Measurements from ENCODE around the gene BCL7C.

BCL7C gene

GRCh38 chr16:30931068-30931650 is 37.3 kb upstream of the BCL7C start:
- no peak overlapping the region for H3K4me3 ChIP-seq (ENCODE audit: low read depth, low read length)
- CTCF ChIA-PET = interaction anchor here (2.6 to 8.2 kb wide), 2 partner anchors 9 to 10 kb away, joined by 25 to 76 read pairs; no protein-coding TSS in a partner anchor
- POLR2A ChIA-PET = no interaction called here
- no peak for DNase-seq (ENCODE audit: low read depth, low spot score)
- TF ChIP-seq, protein P1, sequence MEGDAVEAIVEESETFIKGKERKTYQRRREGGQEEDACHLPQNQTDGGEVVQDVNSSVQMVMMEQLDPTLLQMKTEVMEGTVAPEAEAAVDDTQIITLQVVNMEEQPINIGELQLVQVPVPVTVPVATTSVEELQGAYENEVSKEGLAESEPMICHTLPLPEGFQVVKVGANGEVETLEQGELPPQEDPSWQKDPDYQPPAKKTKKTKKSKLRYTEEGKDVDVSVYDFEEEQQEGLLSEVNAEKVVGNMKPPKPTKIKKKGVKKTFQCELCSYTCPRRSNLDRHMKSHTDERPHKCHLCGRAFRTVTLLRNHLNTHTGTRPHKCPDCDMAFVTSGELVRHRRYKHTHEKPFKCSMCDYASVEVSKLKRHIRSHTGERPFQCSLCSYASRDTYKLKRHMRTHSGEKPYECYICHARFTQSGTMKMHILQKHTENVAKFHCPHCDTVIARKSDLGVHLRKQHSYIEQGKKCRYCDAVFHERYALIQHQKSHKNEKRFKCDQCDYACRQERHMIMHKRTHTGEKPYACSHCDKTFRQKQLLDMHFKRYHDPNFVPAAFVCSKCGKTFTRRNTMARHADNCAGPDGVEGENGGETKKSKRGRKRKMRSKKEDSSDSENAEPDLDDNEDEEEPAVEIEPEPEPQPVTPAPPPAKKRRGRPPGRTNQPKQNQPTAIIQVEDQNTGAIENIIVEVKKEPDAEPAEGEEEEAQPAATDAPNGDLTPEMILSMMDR (IDR thresholded peaks at IDR 0.05; ENCODE audit: insufficient read depth, low read length, missing control alignments) = no peak

GRCh38 chr16:30930160-30930571 is 36.3 kb upstream of the BCL7C start:
- TF ChIP-seq, protein P1 (IDR thresholded peaks at IDR 0.05; ENCODE audit: insufficient read depth, low read length, missing control alignments) = no peak
- no peak for DNase-seq (ENCODE audit: low read depth, low spot score)
- ChIA-PET CTCF (interaction anchor here (8.2 kb wide), 1 partner anchor 10 kb away, joined by 76 read pairs; no protein-coding TSS in a partner anchor), POLR2A (no interaction called here)
- no peak overlapping the region for H3K4me3 ChIP-seq (ENCODE audit: low read depth, low read length)

DNA sequence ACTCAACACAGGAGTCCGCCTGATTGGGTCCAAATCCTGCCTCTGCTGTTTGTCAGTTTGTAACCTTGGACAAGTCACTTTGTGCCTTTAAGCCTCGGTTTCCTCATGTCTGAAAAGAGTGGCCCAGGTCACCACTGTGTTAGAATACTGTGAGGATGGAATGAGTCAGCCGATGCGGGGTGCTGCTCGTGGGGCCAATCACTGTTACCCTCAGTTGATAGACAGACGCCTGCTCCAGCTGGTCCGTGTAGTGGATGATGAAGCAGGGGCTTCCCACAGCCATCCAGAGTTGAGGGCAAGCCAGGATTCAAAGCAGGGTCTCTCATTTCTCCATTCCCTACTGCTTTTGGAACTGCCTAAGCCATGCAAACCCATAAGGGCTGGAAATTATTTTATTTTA is 35.3 kb upstream of the BCL7C start:
- TF ChIP-seq, protein P1 (IDR thresholded peaks at IDR 0.05; ENCODE audit: insufficient read depth, low read length, missing control alignments) = no peak
- H3K4me3 ChIP-seq (ENCODE audit: low read depth, low read length) = no peak overlapping the region
- no peak for DNase-seq (ENCODE audit: low read depth, low spot score)
- CTCF ChIA-PET = interaction anchor here (8.2 kb wide), 1 partner anchor 11 kb away, joined by 76 read pairs; no protein-coding TSS in a partner anchor
- POLR2A ChIA-PET = no interaction called here

DNA sequence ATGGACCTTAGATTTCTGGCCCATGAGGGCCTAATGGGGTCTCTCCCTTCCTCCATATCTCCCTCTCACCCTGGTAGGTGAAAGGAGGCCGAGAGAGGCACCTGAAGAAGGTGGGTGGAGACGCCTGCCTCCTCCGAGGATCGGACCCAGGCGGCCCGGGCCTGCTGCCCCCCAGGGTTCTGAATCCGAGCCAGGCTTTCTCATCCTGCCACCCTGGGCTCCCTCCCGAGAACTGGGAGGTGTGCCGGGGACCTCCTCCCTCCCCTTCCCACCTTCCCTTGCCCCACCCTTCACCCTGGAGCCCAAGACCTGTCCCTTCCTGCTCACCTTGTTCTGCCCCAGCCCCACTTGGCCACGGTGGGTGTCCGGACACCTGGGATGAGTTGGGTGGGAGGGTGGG is 34.5 kb upstream of the BCL7C start:
- no peak overlapping the region for H3K4me3 ChIP-seq (ENCODE audit: low read depth, low read length)
- ChIA-PET POLR2A (no interaction called here), CTCF (interaction anchor here (8.2 kb wide), 1 partner anchor 12 kb away, joined by 76 read pairs; no protein-coding TSS in a partner anchor)
- DNase-seq (ENCODE audit: low read depth, low spot score) = no peak
- TF ChIP-seq, protein P1 (IDR thresholded peaks at IDR 0.05; ENCODE audit: insufficient read depth, low read length, missing control alignments) = no peak

GRCh38 chr16:30927789-30928378 is 34.0 kb upstream of the BCL7C start:
- DNase-seq (ENCODE audit: low read depth, low spot score) = no peak
- TF ChIP-seq, protein P1 (IDR thresholded peaks at IDR 0.05; ENCODE audit: insufficient read depth, low read length, missing control alignments) = no peak
- CTCF ChIA-PET = interaction anchor here (8.2 kb wide), 1 partner anchor 13 kb away, joined by 76 read pairs; no protein-coding TSS in a partner anchor
- POLR2A ChIA-PET = no interaction called here
- no peak overlapping the region for H3K4me3 ChIP-seq (ENCODE audit: low read depth, low read length)
